SU-DHL-6 (cell line): Measurements from ENCODE around the gene RHEB.

Experiments used
- CTCF ChIP-seq: fragments of 200-600 bp; sonication (generic); IDR thresholded peaks from one replicate; pipeline ENCODE4 v1.5.1; 2017; ENCODE audit warnings: antibody characterized with exemption, mild to moderate bottlenecking, low read length, moderate library complexity; ENCODE audit not compliant: insufficient read depth, poor library complexity, severe bottlenecking
- EZH2phosphoT487 ChIP-seq: fragments of 200-600 bp; sonication (generic), shearing (Covaris generic); conservative IDR thresholded peaks from 2 replicates; pipeline ENCODE4 v1.6.1; 2018; ENCODE audit warnings: mild to moderate bottlenecking, antibody characterized with exemption, low read length, moderate library complexity, mixed read lengths

- TF ChIP-seq CTCF: no peak
- no peak for TF ChIP-seq EZH2phosphoT487
These were observed 76.8 kb downstream of the RHEB start for GRCh38 chr7:151442776-151443496.
